ENCODE measurements around the gene EXOC3L1. TPM values are rescaled to one million over a fixed set of nuclear protein-coding genes. Genes with fewer than 3 reads are reported as not detected.

Gene EXOC3L1
- total RNA-seq, 2 experiments from 2014 or later = not detected

DNA sequence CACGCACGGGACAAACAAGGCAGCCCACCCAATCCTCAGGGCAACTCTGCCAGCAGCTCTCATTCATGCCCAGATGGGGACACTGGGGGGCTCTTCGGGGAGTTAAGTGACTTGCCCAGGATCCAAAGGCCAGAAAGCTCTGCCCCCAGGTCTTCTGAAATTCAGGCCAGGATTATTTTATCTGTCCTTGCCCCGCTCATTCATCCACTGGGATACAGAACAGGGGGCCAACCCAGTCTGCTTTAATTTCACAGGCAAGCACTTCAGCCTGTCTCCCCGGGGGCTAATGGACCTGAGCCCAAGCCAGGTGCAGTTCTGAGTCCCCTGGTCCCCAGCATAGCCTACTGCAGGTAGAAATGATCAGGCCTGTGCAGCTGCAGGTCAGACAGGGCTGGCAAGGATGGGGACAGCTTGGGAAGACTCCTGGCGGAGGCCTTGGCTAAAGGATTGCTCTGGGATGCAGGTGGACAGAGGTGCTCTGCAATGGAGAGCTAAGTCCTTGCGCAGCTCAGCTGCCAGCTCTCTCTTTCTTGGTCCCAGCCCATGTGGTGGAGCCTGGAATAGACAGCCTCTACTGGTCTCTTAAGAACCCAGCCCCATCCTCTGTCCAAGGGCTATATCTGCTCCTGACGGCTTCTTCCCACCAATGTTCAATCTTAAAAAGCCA lies 38.4 kb downstream of the EXOC3L1 start:
- Mint-ChIP-seq H3K36me3 (ENCODE audit: low read depth) (peaks cover 24% of the 10 kb centered on the region), H3K4me3 (peak overlapping the region; percentile 79), H3K9me3 (no peaks in the 10 kb centered on the region), H3K27ac (peak overlapping the region; percentile 55), H3K4me1 (ENCODE audit: low read depth) (peaks cover 30% of the 10 kb centered on the region), H3K27me3 (peaks cover 14% of the 10 kb centered on the region)
- Histone ChIP-seq H3K4me3 (ENCODE audit: low read length) (peak overlapping the region; percentile 57), H3K27me3 (ENCODE audit: control insufficient read depth in 1 of 2, insufficient read depth in 2 of 2, low read length in 2 of 2) (no peaks in the 10 kb centered on the region), H3K27ac (ENCODE audit: low read depth in 1 of 2, low read length in 2 of 2) (no peak overlapping the region), H3K36me3 (ENCODE audit: insufficient read depth, low read length) (peaks cover 18% of the 10 kb centered on the region), H3K4me1 (ENCODE audit: insufficient read depth, low read length) (peaks cover 57% of the 10 kb centered on the region), H3K9me3 (ENCODE audit: control insufficient read depth in 1 of 2, insufficient read depth in 1 of 2, low read length in 2 of 2) (peaks cover 0 to 7% of the 10 kb centered on the region in 2 experiments)
- TF ChIP-seq, protein P1, sequence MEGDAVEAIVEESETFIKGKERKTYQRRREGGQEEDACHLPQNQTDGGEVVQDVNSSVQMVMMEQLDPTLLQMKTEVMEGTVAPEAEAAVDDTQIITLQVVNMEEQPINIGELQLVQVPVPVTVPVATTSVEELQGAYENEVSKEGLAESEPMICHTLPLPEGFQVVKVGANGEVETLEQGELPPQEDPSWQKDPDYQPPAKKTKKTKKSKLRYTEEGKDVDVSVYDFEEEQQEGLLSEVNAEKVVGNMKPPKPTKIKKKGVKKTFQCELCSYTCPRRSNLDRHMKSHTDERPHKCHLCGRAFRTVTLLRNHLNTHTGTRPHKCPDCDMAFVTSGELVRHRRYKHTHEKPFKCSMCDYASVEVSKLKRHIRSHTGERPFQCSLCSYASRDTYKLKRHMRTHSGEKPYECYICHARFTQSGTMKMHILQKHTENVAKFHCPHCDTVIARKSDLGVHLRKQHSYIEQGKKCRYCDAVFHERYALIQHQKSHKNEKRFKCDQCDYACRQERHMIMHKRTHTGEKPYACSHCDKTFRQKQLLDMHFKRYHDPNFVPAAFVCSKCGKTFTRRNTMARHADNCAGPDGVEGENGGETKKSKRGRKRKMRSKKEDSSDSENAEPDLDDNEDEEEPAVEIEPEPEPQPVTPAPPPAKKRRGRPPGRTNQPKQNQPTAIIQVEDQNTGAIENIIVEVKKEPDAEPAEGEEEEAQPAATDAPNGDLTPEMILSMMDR (IDR thresholded peaks at IDR 0.05) = no peak
- no peak for ATAC-seq (ENCODE audit: poor library complexity)
- no peak for DNase-seq
- POLR2A ChIA-PET = interaction anchor here (1.3 to 3.0 kb wide), 8 partner anchors 8 to 197 kb away, joined by 4 to 29 read pairs (median 5); partner anchors contain the start of genes CBFB, FBXL8, HSF4 and TRADD
- CTCF ChIA-PET = interaction anchor here (0.6 to 1.3 kb wide), 5 partner anchors 8 to 198 kb away, joined by 3 to 4 read pairs (median 3); partner anchors contain the start of genes FBXL8 and TRADD
- intact Hi-C loops (cut with DNase I, micrococcal nuclease) = no loop called here

DNA sequence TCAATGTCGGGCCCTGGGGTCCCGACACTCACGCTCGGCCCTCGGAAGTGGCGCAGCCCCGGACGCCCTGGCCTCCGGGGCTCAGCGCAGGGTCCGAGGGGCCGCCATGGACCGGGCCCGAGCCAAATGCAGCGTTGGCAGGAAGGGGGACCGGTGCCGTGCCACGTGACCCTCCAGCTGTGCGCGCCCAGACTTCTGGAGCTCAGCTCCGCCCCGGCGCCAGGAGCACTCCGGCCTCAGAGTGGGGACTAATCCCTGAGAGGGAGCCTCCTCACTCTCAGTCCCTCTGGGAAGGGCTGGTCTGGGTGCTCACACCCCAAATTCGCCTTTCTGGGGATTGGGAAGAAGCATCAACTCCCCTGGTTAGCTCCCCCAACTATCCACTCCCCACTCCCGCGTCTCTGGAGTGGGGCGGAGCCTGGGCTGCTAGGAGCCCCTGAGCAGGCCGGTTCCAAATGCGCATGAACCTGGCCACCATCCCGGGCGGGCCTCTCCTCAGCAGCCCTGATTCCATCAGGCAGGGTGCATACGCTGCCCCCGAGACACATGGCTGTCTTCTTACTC lies 39.0 kb downstream of the EXOC3L1 start, which contains the start of gene B3GNT9:
Gene B3GNT9, minus strand, starts transcription at position 166 of the 564 bp plus-strand sequence. CDS start 513 bp downstream, outside the sequence.
- peak; percentile 27 for ATAC-seq (ENCODE audit: poor library complexity)
- H3K36me3 Mint-ChIP-seq (ENCODE audit: low read depth) = peaks cover 30% of the 10 kb centered on the region
- H3K27ac ChIP-seq (ENCODE audit: low read depth in 1 of 2, low read length in 2 of 2) = no peak within 1 kb of the TSS
- intact Hi-C loops (cut with DNase I, micrococcal nuclease) = no loop called here
- H3K27ac Mint-ChIP-seq = peak within 1 kb of the TSS; percentile 55
- POLR2A ChIA-PET = interaction anchor here (0.7 to 3.0 kb wide), 8 partner anchors 9 to 197 kb away, joined by 3 to 29 read pairs (median 5); partner anchors contain the start of genes CBFB, FBXL8, FHOD1 and HSF4
- H3K27me3 Mint-ChIP-seq = peaks cover 14% of the 10 kb centered on the region
- peaks cover 24% of the 10 kb centered on the region for H3K4me1 Mint-ChIP-seq (ENCODE audit: low read depth)
- peaks cover 51% of the 10 kb centered on the region for H3K4me1 ChIP-seq (ENCODE audit: insufficient read depth, low read length)
- H3K9me3 Mint-ChIP-seq = no peaks in the 10 kb centered on the region
- peaks cover 24% of the 10 kb centered on the region for H3K36me3 ChIP-seq (ENCODE audit: insufficient read depth, low read length)
- TF ChIP-seq, protein P1 (IDR thresholded peaks at IDR 0.05) = no peak
- peak in 5 of 14 experiments; percentile 11 to 63 (median 51) for DNase-seq
- peak within 1 kb of the TSS; percentile 57 for H3K4me3 ChIP-seq (ENCODE audit: low read length)
- peaks cover 0 to 7% of the 10 kb centered on the region in 2 experiments for H3K9me3 ChIP-seq (ENCODE audit: control insufficient read depth in 1 of 2, insufficient read depth in 1 of 2, low read length in 2 of 2)
- CTCF ChIA-PET = interaction anchor here (0.6 to 1.3 kb wide), 4 partner anchors 9 to 133 kb away, joined by 3 to 4 read pairs (median 4); partner anchors contain the start of genes FBXL8 and TRADD
- H3K4me3 Mint-ChIP-seq = peak within 1 kb of the TSS; percentile 79
- no peaks in the 10 kb centered on the region for H3K27me3 ChIP-seq (ENCODE audit: control insufficient read depth in 1 of 2, insufficient read depth in 2 of 2, low read length in 2 of 2)

DNA sequence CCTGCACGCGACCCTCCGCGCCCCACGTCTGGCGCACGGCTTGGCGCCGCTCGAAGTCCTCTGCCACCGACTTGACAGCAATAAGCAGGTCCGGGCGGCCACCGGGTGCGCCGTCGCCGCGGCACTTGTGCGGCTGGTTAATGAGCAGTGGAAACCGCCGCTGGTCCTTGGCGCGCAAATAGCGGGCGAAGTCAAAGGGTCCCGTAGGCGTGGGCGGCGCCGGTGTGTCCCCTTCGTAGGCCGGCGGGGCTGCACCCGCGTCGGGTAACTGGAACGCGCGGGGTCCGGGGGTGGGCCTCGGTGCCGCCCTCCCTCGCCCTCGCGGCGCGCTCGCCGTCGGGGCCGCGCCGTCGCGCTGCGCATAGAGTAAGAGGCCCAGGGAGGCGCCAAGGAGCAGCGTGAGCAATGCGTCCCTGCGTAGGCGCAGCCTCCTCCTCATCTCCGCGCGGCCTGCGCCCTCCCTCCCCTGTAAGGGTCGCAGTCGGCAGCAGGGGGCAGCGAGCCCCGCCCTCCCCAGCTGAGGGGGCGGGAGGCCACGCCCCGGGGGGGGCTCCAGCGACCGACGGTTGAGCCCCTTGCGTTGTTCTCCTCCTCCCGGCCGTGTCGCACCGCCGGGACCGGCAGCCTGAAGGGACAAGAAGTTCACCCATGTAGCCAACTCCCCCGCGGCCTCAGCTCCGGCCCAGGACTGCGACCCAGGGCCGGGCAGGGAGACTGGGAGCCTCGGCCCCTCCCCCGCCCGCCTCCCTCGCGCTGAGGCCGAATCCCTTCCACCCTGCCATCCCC lies 39.7 kb downstream of the EXOC3L1 start:
- Histone ChIP-seq H3K4me3 (ENCODE audit: low read length) (peak overlapping the region; percentile 57), H3K9me3 (ENCODE audit: control insufficient read depth in 1 of 2, insufficient read depth in 1 of 2, low read length in 2 of 2) (peaks cover 0 to 7% of the 10 kb centered on the region in 2 experiments), H3K27ac (ENCODE audit: low read depth in 1 of 2, low read length in 2 of 2) (no peak overlapping the region), H3K36me3 (ENCODE audit: insufficient read depth, low read length) (peaks cover 31% of the 10 kb centered on the region), H3K4me1 (ENCODE audit: insufficient read depth, low read length) (peaks cover 45% of the 10 kb centered on the region), H3K27me3 (ENCODE audit: control insufficient read depth in 1 of 2, insufficient read depth in 2 of 2, low read length in 2 of 2) (no peaks in the 10 kb centered on the region)
- peak; percentile 70 for ATAC-seq (ENCODE audit: poor library complexity)
- intact Hi-C loops (cut with DNase I, micrococcal nuclease) = no loop called here
- ChIA-PET POLR2A (interaction anchor here (0.7 to 3.0 kb wide), 8 partner anchors 9 to 196 kb away, joined by 3 to 29 read pairs (median 5); partner anchors contain the start of genes CBFB, FBXL8, FHOD1 and HSF4), CTCF (interaction anchor here (1.0 to 1.3 kb wide), 3 partner anchors 9 to 132 kb away, joined by 3 to 4 read pairs (median 3); partner anchors contain the start of genes FBXL8 and TRADD)
- TF ChIP-seq, protein P1 (IDR thresholded peaks at IDR 0.05) = peak; percentile 5
- peak in 7 of 14 experiments; percentile 9 to 73 (median 41) for DNase-seq
- Mint-ChIP-seq H3K36me3 (ENCODE audit: low read depth) (peaks cover 37% of the 10 kb centered on the region), H3K9me3 (no peaks in the 10 kb centered on the region), H3K4me3 (no peak overlapping the region), H3K27me3 (peaks cover 14% of the 10 kb centered on the region), H3K27ac (no peak overlapping the region), H3K4me1 (ENCODE audit: low read depth) (peaks cover 18% of the 10 kb centered on the region)
